Measurements from ENCODE around the gene RAD51B.

RAD51B gene

DNA sequence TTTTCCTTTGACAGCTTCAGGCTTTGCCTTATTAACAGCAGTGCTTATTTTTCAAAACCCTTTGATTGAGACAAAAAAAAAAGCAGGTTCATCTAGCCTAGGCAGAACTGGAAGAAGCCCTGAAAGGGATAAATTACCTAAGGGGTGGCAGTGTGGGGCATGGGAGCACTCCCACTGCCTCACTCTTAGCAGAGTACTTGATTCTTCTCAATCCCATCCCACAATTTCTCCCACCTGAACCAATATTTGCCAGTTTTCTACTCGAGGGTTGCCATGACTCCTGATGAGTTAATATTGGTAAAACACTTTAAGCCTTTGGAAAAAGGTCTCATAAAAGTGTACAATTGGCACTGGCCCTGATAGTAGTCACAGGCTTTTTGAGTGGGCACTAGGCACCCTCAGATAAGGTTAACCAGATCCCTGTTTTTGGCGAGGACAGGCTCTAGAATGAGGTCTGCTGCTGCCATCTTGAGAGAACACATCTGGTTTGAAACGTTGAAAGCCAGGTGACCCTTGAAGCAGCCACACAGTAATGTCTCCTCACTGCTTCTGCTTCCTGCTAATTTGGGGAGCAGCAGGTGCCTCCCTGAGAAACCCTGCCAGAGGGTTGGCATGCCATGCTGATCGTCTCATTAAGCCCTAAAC lies 320.0 kb downstream of the RAD51B start:
- H3K4me3 ChIP-seq (ENCODE audit: low read depth, low read length) = no peak overlapping the region
- TF ChIP-seq, protein P1, sequence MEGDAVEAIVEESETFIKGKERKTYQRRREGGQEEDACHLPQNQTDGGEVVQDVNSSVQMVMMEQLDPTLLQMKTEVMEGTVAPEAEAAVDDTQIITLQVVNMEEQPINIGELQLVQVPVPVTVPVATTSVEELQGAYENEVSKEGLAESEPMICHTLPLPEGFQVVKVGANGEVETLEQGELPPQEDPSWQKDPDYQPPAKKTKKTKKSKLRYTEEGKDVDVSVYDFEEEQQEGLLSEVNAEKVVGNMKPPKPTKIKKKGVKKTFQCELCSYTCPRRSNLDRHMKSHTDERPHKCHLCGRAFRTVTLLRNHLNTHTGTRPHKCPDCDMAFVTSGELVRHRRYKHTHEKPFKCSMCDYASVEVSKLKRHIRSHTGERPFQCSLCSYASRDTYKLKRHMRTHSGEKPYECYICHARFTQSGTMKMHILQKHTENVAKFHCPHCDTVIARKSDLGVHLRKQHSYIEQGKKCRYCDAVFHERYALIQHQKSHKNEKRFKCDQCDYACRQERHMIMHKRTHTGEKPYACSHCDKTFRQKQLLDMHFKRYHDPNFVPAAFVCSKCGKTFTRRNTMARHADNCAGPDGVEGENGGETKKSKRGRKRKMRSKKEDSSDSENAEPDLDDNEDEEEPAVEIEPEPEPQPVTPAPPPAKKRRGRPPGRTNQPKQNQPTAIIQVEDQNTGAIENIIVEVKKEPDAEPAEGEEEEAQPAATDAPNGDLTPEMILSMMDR (IDR thresholded peaks at IDR 0.05; ENCODE audit: low read depth, low read length) = no peak

DNA sequence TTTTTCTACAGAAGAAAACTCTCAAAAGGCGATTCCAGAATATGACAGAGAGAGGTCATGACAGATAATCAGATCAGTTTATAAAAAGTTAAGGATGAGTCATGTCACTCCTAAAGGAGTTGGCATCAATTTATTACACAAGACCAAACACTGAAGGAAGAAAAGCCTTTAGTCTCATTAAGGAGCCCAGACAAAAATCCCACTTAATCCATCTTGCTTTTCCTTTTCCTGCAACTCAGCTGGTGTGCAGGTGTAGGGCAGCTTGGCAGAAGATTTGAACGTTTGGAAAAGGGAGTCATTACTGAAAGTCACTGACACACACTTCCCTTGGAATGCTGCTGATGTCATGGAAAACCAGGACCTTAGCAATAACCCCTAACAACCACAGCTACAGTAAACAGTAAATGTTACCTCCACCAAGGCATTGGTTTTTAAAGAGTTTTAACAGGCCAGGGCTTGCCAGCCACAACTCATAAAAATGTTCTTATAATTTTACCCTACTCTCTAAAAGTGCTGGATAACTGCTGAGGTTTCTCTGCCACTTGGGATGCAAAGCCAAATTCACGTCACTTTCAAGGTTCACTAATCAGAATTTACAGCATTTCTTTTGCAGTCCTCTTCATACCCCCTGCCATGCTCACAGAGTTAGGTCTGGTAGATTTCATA lies 320.6 kb downstream of the RAD51B start:
- TF ChIP-seq, protein P1 (IDR thresholded peaks at IDR 0.05; ENCODE audit: low read depth, low read length) = no peak

DNA sequence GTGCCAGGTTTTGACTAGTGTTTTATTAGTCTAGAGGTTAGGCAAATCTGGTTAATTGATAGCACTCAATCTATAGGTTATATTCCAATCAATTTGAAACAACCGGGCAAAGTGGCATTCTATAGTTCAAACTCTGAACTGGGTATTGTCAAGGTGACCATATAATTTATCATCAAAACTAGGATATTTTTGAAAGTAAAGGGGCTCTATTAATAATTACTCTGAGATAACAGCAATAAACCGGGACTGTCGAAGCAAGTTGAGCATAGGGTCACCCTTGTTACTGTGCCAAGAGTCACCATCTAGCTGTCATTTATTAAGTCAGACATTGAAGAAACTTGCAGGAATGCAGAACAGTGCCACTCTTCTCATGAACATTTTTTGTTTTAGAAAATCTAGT lies 321.2 kb downstream of the RAD51B start:
- no peak overlapping the region for H3K4me3 ChIP-seq (ENCODE audit: low read depth, low read length)
- TF ChIP-seq, protein P1 (IDR thresholded peaks at IDR 0.05; ENCODE audit: low read depth, low read length) = no peak

More for the DNA sequence above, 320.6 kb downstream of the RAD51B start:
- no peak overlapping the region for H3K4me3 ChIP-seq (ENCODE audit: low read depth, low read length)

DNA sequence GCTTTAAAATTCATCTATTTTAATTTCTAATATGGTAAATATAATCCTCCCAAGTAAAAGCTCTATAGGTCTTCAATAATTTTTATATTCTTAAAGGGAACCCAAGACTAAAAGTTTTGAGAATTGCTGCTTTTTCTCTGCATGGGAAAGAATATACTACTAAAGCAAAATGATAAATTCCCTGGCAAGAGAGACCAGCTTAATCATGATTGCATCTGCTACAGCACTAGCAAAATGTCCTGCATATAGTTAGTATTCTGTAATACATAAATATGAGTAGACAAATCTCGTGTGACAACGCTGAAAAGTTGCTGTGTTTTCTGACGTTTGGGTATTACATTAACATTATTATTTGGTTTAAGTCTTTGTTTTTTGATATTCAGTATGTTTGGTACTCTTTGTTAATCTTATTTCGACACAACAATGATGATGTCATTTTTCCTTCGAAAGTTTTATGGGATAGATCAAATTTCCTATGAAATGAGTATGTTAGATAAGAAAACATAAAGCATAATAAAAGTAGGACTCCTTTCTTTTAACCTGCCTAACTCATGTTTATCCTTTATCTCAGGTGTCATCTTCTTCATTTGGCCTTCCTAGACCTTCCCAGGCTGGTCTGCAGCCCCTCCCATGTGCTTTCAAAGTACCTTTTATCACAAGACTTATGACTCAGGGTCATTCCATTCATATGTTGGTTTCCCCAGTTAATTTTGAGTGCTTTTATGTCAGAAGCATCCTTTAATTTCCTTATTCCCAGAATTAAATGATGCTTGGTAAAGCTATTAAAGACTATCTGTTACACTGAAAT lies 321.9 kb downstream of the RAD51B start:
- TF ChIP-seq, protein P1 (IDR thresholded peaks at IDR 0.05; ENCODE audit: low read depth, low read length) = no peak

DNA sequence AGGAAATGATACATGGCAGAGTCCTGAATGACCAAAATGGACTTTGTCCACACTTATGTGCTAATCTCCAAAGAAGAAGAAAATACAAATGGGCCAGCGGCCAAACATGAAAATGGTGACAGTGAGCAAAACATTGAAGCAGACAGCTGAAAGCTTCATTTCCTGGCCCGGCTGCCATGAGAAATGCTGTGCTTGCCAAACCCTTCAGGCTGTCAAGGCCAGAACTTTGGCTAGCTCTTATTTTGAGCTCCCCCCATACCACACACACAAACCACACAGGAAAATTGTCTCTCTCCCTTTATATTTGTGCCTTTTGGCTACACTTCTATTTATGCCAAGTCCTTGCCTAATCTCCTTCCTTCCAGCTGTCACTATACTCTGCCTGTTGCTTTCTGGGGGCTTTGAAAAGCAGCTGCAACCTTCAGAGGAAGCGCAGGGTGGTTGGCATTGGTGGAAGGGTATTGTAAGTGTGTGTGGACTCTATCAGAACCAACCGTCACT lies 323.8 kb downstream of the RAD51B start:
- TF ChIP-seq, protein P1 (IDR thresholded peaks at IDR 0.05; ENCODE audit: low read depth, low read length) = no peak
- H3K4me3 ChIP-seq (ENCODE audit: low read depth, low read length) = no peak overlapping the region

More for the DNA sequence above, 321.9 kb downstream of the RAD51B start:
- no peak overlapping the region for H3K4me3 ChIP-seq (ENCODE audit: low read depth, low read length)

DNA sequence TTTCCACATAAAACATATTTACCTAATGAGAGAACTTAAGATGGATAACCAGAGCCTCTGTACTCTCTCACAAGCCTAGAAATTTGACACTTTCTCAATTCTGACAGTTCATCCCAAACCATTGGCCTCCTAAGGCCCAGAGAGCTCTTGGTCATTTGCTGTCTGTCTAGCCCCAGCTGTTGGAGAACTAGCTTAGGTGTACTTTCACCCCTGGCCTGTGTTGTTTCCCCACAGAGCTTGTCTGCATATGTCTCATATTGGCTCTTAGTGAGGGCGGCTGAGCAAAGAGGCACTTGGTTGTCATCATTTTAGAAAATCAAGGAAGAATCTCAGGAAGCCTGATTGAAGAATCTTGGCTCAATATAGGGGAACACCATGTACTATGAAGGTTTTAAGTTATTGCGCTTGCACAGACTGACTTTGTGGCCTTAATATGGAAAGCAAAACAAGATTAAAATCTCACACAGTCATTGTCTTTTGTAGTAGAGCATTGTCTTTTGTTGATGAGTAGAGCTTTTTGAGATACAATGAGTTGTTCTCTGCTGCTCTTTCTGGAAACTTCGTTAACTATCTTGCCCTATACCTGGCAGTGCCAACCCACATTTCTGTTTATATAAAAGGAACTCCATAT lies 324.6 kb downstream of the RAD51B start:
- H3K4me3 ChIP-seq (ENCODE audit: low read depth, low read length) = no peak overlapping the region

More for the DNA sequence above, 324.6 kb downstream of the RAD51B start:
- TF ChIP-seq, protein P1 (IDR thresholded peaks at IDR 0.05; ENCODE audit: low read depth, low read length) = no peak
